B cell (primary cell): ENCODE data around the gene NTSR2. TPM values are rescaled to one million over a fixed set of nuclear protein-coding genes. Genes with fewer than 3 reads are reported as not detected.

Experiments
- ATAC-seq: fragments of 200-7000 bp; cut with Tn5 transposase; one replicate; pipeline ENCODE4 v1.10.0; 2021; ENCODE audit warnings: low read depth, mild to moderate bottlenecking, moderate number of reproducible peaks, moderate library complexity
- CTCF ChIA-PET: fragments of 350-600 bp; sonication (Branson Sonifier 250); formaldehyde crosslinking; loops from one replicate; lab custom pipeline; 2021; ENCODE audit warnings: antibody characterized with exemption, inconsistent platforms; lab: Charles Lee
- POLR2A ChIA-PET: fragments of 350-600 bp; sonication (Branson Sonifier 250); formaldehyde crosslinking; loops from one replicate; lab custom pipeline; 2021; ENCODE audit warnings: antibody characterized with exemption; lab: Charles Lee
- DNase-seq: peaks from one replicate; pipeline ENCODE4 v3.0.0; 2013
- H2AFZ ChIP-seq: 2 replicates; pipeline ENCODE4 v1.6.1; 2012; ENCODE audit warnings: mild to moderate bottlenecking, low read depth, low read length; ENCODE audit not compliant: insufficient read depth, poor library complexity, severe bottlenecking
- H3K27ac ChIP-seq, 2 donors: 1 replicate in 1 of 2; 2 replicates in 1 of 2; pipeline ENCODE4 v1.5.1; 2012 to 2013; ENCODE audit warnings: low read length in 2 of 2, mild to moderate bottlenecking in 2 of 2, moderate library complexity in 1 of 2
- H3K27me3 ChIP-seq, 4 experiments: fragments of 200-600 bp in 1 of 4; sonication (generic) in 1 of 4; replicated peaks in 1 of 4; 1 replicate in 2 of 4; 2 replicates in 2 of 4; pipeline versions ENCODE4 v1.6.1 to v1.7.0; 2013 to 2016; ENCODE audit warnings: low read length in 3 of 4, mild to moderate bottlenecking in 2 of 4, mixed read lengths in 1 of 4, moderate library complexity in 1 of 4; ENCODE audit not compliant: insufficient read depth in 4 of 4, control insufficient read depth in 3 of 4; ENCODE audit errors: control extremely low read depth in 1 of 4
- H3K36me3 ChIP-seq, 2 experiments: replicated peaks in 1 of 2; 1 replicate in 1 of 2; 2 replicates in 1 of 2; pipeline versions ENCODE4 v1.6.1 to v1.7.1; 2013; ENCODE audit warnings: low read length in 1 of 2; ENCODE audit not compliant: insufficient read depth in 2 of 2, control insufficient read depth in 1 of 2; ENCODE audit errors: control extremely low read depth in 1 of 2, extremely low read depth in 1 of 2
- H3K4me1 ChIP-seq, 2 donors: fragments of 200-600 bp in 1 of 2; sonication (generic) in 1 of 2; 1 replicate in 1 of 2; 2 replicates in 1 of 2; pipeline versions ENCODE4 v1.5.1 to v1.6.1; 2013 to 2017; ENCODE audit warnings: low read length in 2 of 2; ENCODE audit not compliant: control insufficient read depth in 2 of 2, insufficient read depth in 2 of 2
- H3K4me2 ChIP-seq: replicated peaks from 2 replicates; pipeline ENCODE3; 2012; ENCODE audit warnings: mild to moderate bottlenecking, low read depth, low read length; ENCODE audit not compliant: poor library complexity, severe bottlenecking
- H3K4me3 ChIP-seq, 5 experiments: fragments of 200-600 bp in 1 of 5; sonication (generic) in 1 of 5; 1 replicate in 3 of 5; 2 replicates in 2 of 5; pipeline versions ENCODE4 v1.5.1 to v1.7.0; 2011 to 2016; ENCODE audit warnings: low read length in 4 of 5, mild to moderate bottlenecking in 4 of 5, low read depth in 2 of 5, control low read depth in 1 of 5, moderate library complexity in 1 of 5; ENCODE audit not compliant: insufficient read depth in 1 of 5; ENCODE audit errors: control extremely low read depth in 1 of 5, extremely low read depth in 1 of 5
- H3K79me2 ChIP-seq: fragments of 200-600 bp; sonication (generic); one replicate; pipeline ENCODE4 v1.6.0; 2016; ENCODE audit warnings: low read length; ENCODE audit not compliant: control insufficient read depth, insufficient read depth
- H3K9ac ChIP-seq: fragments of 200-600 bp; sonication (generic); 2 replicates; pipeline ENCODE4 v1.6.1; 2017; ENCODE audit warnings: mild to moderate bottlenecking, low read length, moderate library complexity
- H3K9me3 ChIP-seq, 3 donors: one replicate each; pipeline versions ENCODE4 v1.6.1 to v1.7.1; 2013; ENCODE audit warnings: low read length in 2 of 3; ENCODE audit not compliant: control insufficient read depth in 2 of 3, insufficient read depth in 1 of 3; ENCODE audit errors: control extremely low read depth in 1 of 3
- H4K20me1 ChIP-seq: 2 replicates; pipeline ENCODE4 v1.6.0; 2012; ENCODE audit warnings: mild to moderate bottlenecking, low read length; ENCODE audit not compliant: insufficient read depth, control insufficient read depth, poor library complexity, severe bottlenecking
- H3K27ac Mint-ChIP-seq: one replicate; pipeline ENCODE4 v1.8.0; 2021; ENCODE audit warnings: mixed read lengths
- H3K27me3 Mint-ChIP-seq: one replicate; pipeline ENCODE4 v1.8.0; 2021; ENCODE audit warnings: mixed read lengths
- H3K4me1 Mint-ChIP-seq: one replicate; pipeline ENCODE4 v1.8.0; 2021; ENCODE audit warnings: mixed read lengths
- H3K4me3 Mint-ChIP-seq: one replicate; pipeline ENCODE4 v1.8.0; 2021; ENCODE audit warnings: mixed read lengths
- H3K9me3 Mint-ChIP-seq: one replicate; pipeline ENCODE4 v1.8.0; 2022; ENCODE audit warnings: mixed read lengths; ENCODE audit not compliant: insufficient read depth
- EZH2 ChIP-seq: IDR thresholded peaks from 2 replicates; pipeline ENCODE4 v1.6.1; 2012; ENCODE audit warnings: borderline replicate concordance, low read depth, mild to moderate bottlenecking, moderate library complexity, low read length; ENCODE audit not compliant: insufficient read depth, poor library complexity, severe bottlenecking
- WGBS: methylation state at CpG from one replicate; pipeline ENCODE4 v1.1.5; 2013; ENCODE audit warnings: missing lambda C conversion rate; ENCODE audit not compliant: insufficient coverage; 5-methylcytosine and 5-hydroxymethylcytosine counted together
- intact Hi-C: fragments of 100-400 bp; cut with micrococcal nuclease; formaldehyde crosslinking; loops from one replicate; pipeline ENCODE4 v1.10.0; 2022
- polyA plus RNA-seq: library from polyadenylated mRNA; depleted of rRNA; stranded (reverse); fragments of >200 nt; gene quantifications from 2 replicates; pipeline ENCODE4 v1.2.3, GENCODE V29; 2012
- total RNA-seq, 2 donors: library from RNA; stranded (reverse); fragments of 120-200 nt in 1 of 2; gene quantifications; 1 replicate in 1 of 2; 2 replicates in 1 of 2; pipeline versions ENCODE4 v1.2.3 to v1.2.4, GENCODE V29; 2013 to 2022
- TF ChIP-seq, protein P1 (sequence below): fragments of 200-600 bp; IDR thresholded peaks from one replicate; pipeline ENCODE4 v1.8.0; 2022; ENCODE audit warnings: antibody characterized with exemption, mild to moderate bottlenecking

Gene NTSR2
- total and polyA plus RNA-seq, 2 donors (not counting 1 experiment from before 2014, with no cell fraction given) = not detected

GRCh38 chr2:11681722-11682589, 12.0 kb upstream of the NTSR2 start:
- no peaks in the 10 kb centered on the region for H3K79me2 ChIP-seq
- ATAC-seq (peak; percentile 31), DNase-seq (peak; percentile 61)
- no peak overlapping the region for H2AFZ ChIP-seq
- H3K4me1 ChIP-seq = no peaks in the 10 kb centered on the region
- Mint-ChIP-seq H3K27ac (no peak overlapping the region), H3K4me3 (no peak overlapping the region), H3K4me1 (no peaks in the 10 kb centered on the region), H3K27me3 (peaks cover 47% of the 10 kb centered on the region), H3K9me3 (no peaks in the 10 kb centered on the region)
- no peak overlapping the region for H3K27ac ChIP-seq
- ChIA-PET POLR2A (no interaction called here), CTCF (interaction anchor here (1.2 to 10.1 kb wide), 3 partner anchors 11 to 549 kb away, joined by 4 to 166 read pairs (median 7); a partner anchor contains a TSS)
- no peaks in the 10 kb centered on the region for H3K36me3 ChIP-seq
- intact Hi-C loops = no loop called here
- H3K4me3 ChIP-seq = no peak overlapping the region
- TF ChIP-seq, protein P1, sequence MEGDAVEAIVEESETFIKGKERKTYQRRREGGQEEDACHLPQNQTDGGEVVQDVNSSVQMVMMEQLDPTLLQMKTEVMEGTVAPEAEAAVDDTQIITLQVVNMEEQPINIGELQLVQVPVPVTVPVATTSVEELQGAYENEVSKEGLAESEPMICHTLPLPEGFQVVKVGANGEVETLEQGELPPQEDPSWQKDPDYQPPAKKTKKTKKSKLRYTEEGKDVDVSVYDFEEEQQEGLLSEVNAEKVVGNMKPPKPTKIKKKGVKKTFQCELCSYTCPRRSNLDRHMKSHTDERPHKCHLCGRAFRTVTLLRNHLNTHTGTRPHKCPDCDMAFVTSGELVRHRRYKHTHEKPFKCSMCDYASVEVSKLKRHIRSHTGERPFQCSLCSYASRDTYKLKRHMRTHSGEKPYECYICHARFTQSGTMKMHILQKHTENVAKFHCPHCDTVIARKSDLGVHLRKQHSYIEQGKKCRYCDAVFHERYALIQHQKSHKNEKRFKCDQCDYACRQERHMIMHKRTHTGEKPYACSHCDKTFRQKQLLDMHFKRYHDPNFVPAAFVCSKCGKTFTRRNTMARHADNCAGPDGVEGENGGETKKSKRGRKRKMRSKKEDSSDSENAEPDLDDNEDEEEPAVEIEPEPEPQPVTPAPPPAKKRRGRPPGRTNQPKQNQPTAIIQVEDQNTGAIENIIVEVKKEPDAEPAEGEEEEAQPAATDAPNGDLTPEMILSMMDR = peak; percentile 73
- TF ChIP-seq EZH2 = no peak
- peaks cover 0 to 22% (median 0%) of the 10 kb centered on the region in 4 experiments for H3K27me3 ChIP-seq
- H3K9me3 ChIP-seq = peaks cover 0 to 6% (median 0%) of the 10 kb centered on the region in 3 donors
- H3K9ac ChIP-seq = no peak overlapping the region
- H3K4me2 ChIP-seq = no peak overlapping the region
- 71% methylated on average over 17 of the region's 31 CpGs for WGBS
- H4K20me1 ChIP-seq = no peaks in the 10 kb centered on the region
